Keratinocyte (primary cell): ENCODE data around the gene TMC2. TPM values are rescaled to one million over a fixed set of nuclear protein-coding genes. Genes with fewer than 3 reads are reported as not detected.

Experiments used
- DNase-seq: peaks from one replicate; pipeline ENCODE4 v3.0.0-alpha.2; 2011; ENCODE audit warnings: low read depth, missing footprints, low spot score
- FAIRE-seq: peaks from 2 replicates; lab custom pipeline; 2011; peaks lifted over from hg19 to GRCh38; lab: Jason Lieb, UNC
- H2AFZ ChIP-seq: 2 replicates; pipeline ENCODE4 v1.6.0; 2012; ENCODE audit warnings: low read length, control low read depth, inconsistent platforms; ENCODE audit not compliant: control insufficient read depth
- H3K27ac ChIP-seq: 2 replicates; pipeline ENCODE4 v1.5.1; 2011; ENCODE audit warnings: low read length; ENCODE audit not compliant: control insufficient read depth, insufficient read depth
- H3K27me3 ChIP-seq: 3 replicates; pipeline ENCODE4 v1.6.0; 2011; ENCODE audit warnings: low read length; ENCODE audit not compliant: control insufficient read depth, insufficient read depth; ENCODE audit errors: extremely low read depth
- H3K36me3 ChIP-seq, 2 experiments: 2 replicates in 1 of 2; 3 replicates in 1 of 2; pipeline ENCODE4 v1.5.1; 2011; ENCODE audit warnings: low read length in 2 of 2, mild to moderate bottlenecking in 1 of 2; ENCODE audit not compliant: control insufficient read depth in 2 of 2, insufficient read depth in 2 of 2; ENCODE audit errors: extremely low read depth in 1 of 2
- H3K4me1 ChIP-seq: 3 replicates; pipeline ENCODE4 v1.5.1; 2011; ENCODE audit warnings: low read length; ENCODE audit not compliant: control insufficient read depth, insufficient read depth; ENCODE audit errors: extremely low read depth
- H3K4me2 ChIP-seq: 3 replicates; pipeline ENCODE4 v1.6.0; 2011; ENCODE audit warnings: low read depth, low read length; ENCODE audit not compliant: control insufficient read depth, insufficient read depth; ENCODE audit errors: extremely low read depth
- H3K4me3 ChIP-seq, 3 experiments: fragments of 200-600 bp in 1 of 3; sonication (generic) in 1 of 3; 2 replicates in 2 of 3; 3 replicates in 1 of 3; pipeline ENCODE4 v1.5.1; 2011 to 2016; ENCODE audit warnings: low read length in 3 of 3, mild to moderate bottlenecking in 3 of 3, control low read depth in 2 of 3, inconsistent platforms in 1 of 3, low read depth in 1 of 3, mixed read lengths in 1 of 3, mixed run types in 1 of 3, moderate library complexity in 1 of 3; ENCODE audit not compliant: control insufficient read depth in 2 of 3, insufficient read depth in 2 of 3; ENCODE audit errors: extremely low read depth in 1 of 3
- H3K79me2 ChIP-seq: 2 replicates; pipeline ENCODE4 v1.6.0; 2012; ENCODE audit warnings: low read length; ENCODE audit not compliant: control insufficient read depth, insufficient read depth
- H3K9ac ChIP-seq: 3 replicates; pipeline ENCODE4 v1.6.0; 2011; ENCODE audit warnings: low read length; ENCODE audit not compliant: control insufficient read depth, insufficient read depth; ENCODE audit errors: extremely low read depth
- H3K9me1 ChIP-seq: 3 replicates; pipeline ENCODE4 v1.6.0; 2011; ENCODE audit warnings: low read length; ENCODE audit not compliant: control insufficient read depth, insufficient read depth; ENCODE audit errors: extremely low read depth
- H3K9me3 ChIP-seq: 2 replicates; pipeline ENCODE4 v1.5.1; 2012; ENCODE audit warnings: low read depth, low read length; ENCODE audit not compliant: control insufficient read depth
- H4K20me1 ChIP-seq: 3 replicates; pipeline ENCODE4 v1.6.0; 2011; ENCODE audit warnings: low read length; ENCODE audit not compliant: control insufficient read depth, insufficient read depth; ENCODE audit errors: extremely low read depth
- CTCF ChIP-seq, 3 experiments: IDR thresholded peaks in 1 of 3; conservative IDR thresholded peaks in 1 of 3; optimal IDR thresholded peaks in 1 of 3; 2 replicates in 2 of 3; 3 replicates in 1 of 3; pipeline versions ENCODE3 to v1.5.1; 2011; ENCODE audit warnings: low read length in 3 of 3, mild to moderate bottlenecking in 3 of 3, moderate library complexity in 2 of 3, control low read depth in 1 of 3, inconsistent platforms in 1 of 3; ENCODE audit not compliant: insufficient read depth in 2 of 3; ENCODE audit errors: extremely low read depth in 1 of 3
- EZH2 ChIP-seq: IDR thresholded peaks from one replicate; pipeline ENCODE4 v1.6.1; 2012; ENCODE audit warnings: inconsistent platforms, mild to moderate bottlenecking, low read length, moderate library complexity
- dilution Hi-C: fragments of 300-500 bp; cut with MboI; formaldehyde crosslinking; loops from one replicate; pipeline ENCODE4 v1.7.0; 2020; ENCODE audit warnings: low sequenced_read_pairs; ENCODE audit not compliant: extremely low pct_ligation_motif_present
- polyA plus RNA-seq, 5 experiments: library from polyadenylated mRNA; depleted of rRNA in 3 of 5; stranded (reverse) in 3 of 5; stranded (forward) in 1 of 5; unstranded in 1 of 5; fragments of >200 nt; gene quantifications; 1 replicate in 1 of 5; 2 replicates in 3 of 5; 3 replicates in 1 of 5; pipeline versions ENCODE4 v1.2.1 to v1.2.3, GENCODE V29; 2011 to 2012; ENCODE audit warnings: missing spikeins in 2 of 5, low read depth in 1 of 5, low replicate concordance in 1 of 5

TMC2 gene
- polyA plus RNA-seq, 1 donor (not counting 4 experiments of a cell fraction or from before 2014, with no cell fraction given), result not detected

- DNase-seq (no peak), FAIRE-seq (no peak)
- Histone ChIP-seq H3K4me2 (no peak overlapping the region), H3K4me3 (no peak overlapping the region), H3K4me1 (peaks cover 18% of the 10 kb centered on the region), H3K9me1 (no peaks in the 10 kb centered on the region), H3K27me3 (no peaks in the 10 kb centered on the region), H3K27ac (no peak overlapping the region), H3K79me2 (peaks cover 54% of the 10 kb centered on the region), H2AFZ (no peak overlapping the region), H3K9ac (no peak overlapping the region), H3K36me3 (peaks cover 48 to 56% of the 10 kb centered on the region in 2 experiments), H4K20me1 (peaks cover 39% of the 10 kb centered on the region), H3K9me3 (no peaks in the 10 kb centered on the region)
- TF ChIP-seq CTCF (optimal IDR thresholded peaks at IDR 0.05 in 1 of 3, IDR thresholded peaks at IDR 0.05 in 1 of 3, conservative IDR thresholded peaks at IDR 0.05 in 1 of 3; ENCODE audit: extremely low read depth in 1 of 3, insufficient read depth in 2 of 3, low read length in 3 of 3), result no peak
- no peak for TF ChIP-seq EZH2
- dilution Hi-C loops, result no loop called here
Measured at GRCh38 chr20:2656471-2657117, 120.2 kb downstream of the TMC2 start.

GRCh38 chr20:2657241-2657640 lies 120.9 kb downstream of the TMC2 start:
- H3K4me3 ChIP-seq, result no peak overlapping the region
- H3K9me3 ChIP-seq, result no peaks in the 10 kb centered on the region
- dilution Hi-C loops, result no loop called here
- peaks cover 51% of the 10 kb centered on the region for H3K79me2 ChIP-seq
- peaks cover 50 to 59% of the 10 kb centered on the region in 2 experiments for H3K36me3 ChIP-seq
- no peak overlapping the region for H3K9ac ChIP-seq
- DNase-seq (no peak), FAIRE-seq (no peak)
- no peak overlapping the region for H3K27ac ChIP-seq
- H2AFZ ChIP-seq, result no peak overlapping the region
- no peaks in the 10 kb centered on the region for H3K9me1 ChIP-seq
- no peaks in the 10 kb centered on the region for H3K27me3 ChIP-seq
- peaks cover 39% of the 10 kb centered on the region for H4K20me1 ChIP-seq
- H3K4me1 ChIP-seq, result peaks cover 18% of the 10 kb centered on the region
- H3K4me2 ChIP-seq, result no peak overlapping the region
- TF ChIP-seq EZH2, result no peak
- TF ChIP-seq CTCF (optimal IDR thresholded peaks at IDR 0.05 in 1 of 3, IDR thresholded peaks at IDR 0.05 in 1 of 3, conservative IDR thresholded peaks at IDR 0.05 in 1 of 3; ENCODE audit: extremely low read depth in 1 of 3, insufficient read depth in 2 of 3, low read length in 3 of 3), result no peak
